A549 (cell line): Measurements from ENCODE around the gene GBA2.

Source experiments
- BHLHE40 ChIP-seq: IDR thresholded peaks from 2 replicates; pipeline ENCODE4 v1.6.1; 2012; ENCODE audit warnings: low read depth, low read length, inconsistent platforms
- CEBPB ChIP-seq, 2 experiments: fragments of >200 bp in 1 of 2; sonication (Bioruptor Twin) in 1 of 2; formaldehyde crosslinking in 1 of 2; IDR thresholded peaks; 2 replicates each; pipeline ENCODE4 v1.6.1; 2012 to 2016
- EP300 ChIP-seq, 2 experiments: fragments of >200 bp; sonication (Bioruptor Twin); formaldehyde crosslinking; IDR thresholded peaks; 2 replicates in 1 of 2; 3 replicates in 1 of 2; pipeline ENCODE4 v1.6.1; 2016 to 2017
- GATA3 ChIP-seq: IDR thresholded peaks from 2 replicates; pipeline ENCODE4 v1.6.1; 2012; ENCODE audit warnings: borderline replicate concordance
- JUN ChIP-seq, 2 experiments: fragments of >200 bp; sonication (Bioruptor Twin); formaldehyde crosslinking; IDR thresholded peaks; 2 replicates in 1 of 2; 3 replicates in 1 of 2; pipeline ENCODE4 v1.6.1; 2016 to 2017
- MYC ChIP-seq: IDR thresholded peaks from 2 replicates; pipeline ENCODE4 v1.6.1; 2012; ENCODE audit warnings: mild to moderate bottlenecking, inconsistent platforms, low read length, improper control_type of control experiment, borderline replicate concordance
- POLR2A ChIP-seq: IDR thresholded peaks from 2 replicates; pipeline ENCODE4 v1.6.1; 2012; ENCODE audit warnings: mild to moderate bottlenecking, low read length
- RAD21 ChIP-seq, 2 experiments: fragments of >200 bp in 1 of 2; sonication (Bioruptor Twin) in 1 of 2; formaldehyde crosslinking in 1 of 2; IDR thresholded peaks in 1 of 2; conservative IDR thresholded peaks in 1 of 2; 2 replicates in 1 of 2; 3 replicates in 1 of 2; pipeline ENCODE4 v1.6.1; 2012 to 2018; ENCODE audit warnings: inconsistent platforms in 1 of 2
- TF ChIP-seq, protein P1 (sequence below): fragments of 450-650 bp; IDR thresholded peaks from 2 replicates; pipeline ENCODE4 v1.6.1; 2014; ENCODE audit warnings: antibody characterized with exemption
- TF ChIP-seq, protein P2 (sequence below): fragments of >200 bp; sonication (Bioruptor Twin); formaldehyde crosslinking; IDR thresholded peaks from 3 replicates; pipeline ENCODE4 v1.5.1; 2016
- TF ChIP-seq, protein P3 (sequence below): fragments of 150-350 bp; IDR thresholded peaks from 2 replicates; pipeline ENCODE4 v1.6.1; 2014; ENCODE audit warnings: low read depth, mild to moderate bottlenecking, low read length

DNA sequence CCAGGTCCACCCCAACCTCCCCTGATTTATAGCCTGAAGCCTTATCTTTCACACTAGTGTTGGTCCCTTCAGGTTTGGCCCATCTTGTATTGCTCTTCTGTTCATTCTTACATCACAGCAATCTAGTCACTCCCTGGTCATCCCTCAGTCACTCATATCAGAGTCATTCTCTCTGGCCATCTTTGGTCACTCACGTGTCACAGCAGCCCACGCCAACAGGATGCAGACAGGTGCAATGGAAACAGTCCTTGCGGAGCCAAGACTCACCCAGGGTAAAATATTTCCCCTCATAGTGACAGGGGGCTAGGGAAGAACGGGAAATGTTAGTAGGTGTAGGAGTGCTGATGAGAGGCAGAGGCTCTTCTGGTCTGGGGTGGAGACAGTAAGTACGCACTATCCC lies 4.4 kb upstream of the GBA2 start:
- TF ChIP-seq, protein P1, sequence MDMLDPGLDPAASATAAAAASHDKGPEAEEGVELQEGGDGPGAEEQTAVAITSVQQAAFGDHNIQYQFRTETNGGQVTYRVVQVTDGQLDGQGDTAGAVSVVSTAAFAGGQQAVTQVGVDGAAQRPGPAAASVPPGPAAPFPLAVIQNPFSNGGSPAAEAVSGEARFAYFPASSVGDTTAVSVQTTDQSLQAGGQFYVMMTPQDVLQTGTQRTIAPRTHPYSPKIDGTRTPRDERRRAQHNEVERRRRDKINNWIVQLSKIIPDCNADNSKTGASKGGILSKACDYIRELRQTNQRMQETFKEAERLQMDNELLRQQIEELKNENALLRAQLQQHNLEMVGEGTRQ, result no peak
- TF ChIP-seq, protein P2, sequence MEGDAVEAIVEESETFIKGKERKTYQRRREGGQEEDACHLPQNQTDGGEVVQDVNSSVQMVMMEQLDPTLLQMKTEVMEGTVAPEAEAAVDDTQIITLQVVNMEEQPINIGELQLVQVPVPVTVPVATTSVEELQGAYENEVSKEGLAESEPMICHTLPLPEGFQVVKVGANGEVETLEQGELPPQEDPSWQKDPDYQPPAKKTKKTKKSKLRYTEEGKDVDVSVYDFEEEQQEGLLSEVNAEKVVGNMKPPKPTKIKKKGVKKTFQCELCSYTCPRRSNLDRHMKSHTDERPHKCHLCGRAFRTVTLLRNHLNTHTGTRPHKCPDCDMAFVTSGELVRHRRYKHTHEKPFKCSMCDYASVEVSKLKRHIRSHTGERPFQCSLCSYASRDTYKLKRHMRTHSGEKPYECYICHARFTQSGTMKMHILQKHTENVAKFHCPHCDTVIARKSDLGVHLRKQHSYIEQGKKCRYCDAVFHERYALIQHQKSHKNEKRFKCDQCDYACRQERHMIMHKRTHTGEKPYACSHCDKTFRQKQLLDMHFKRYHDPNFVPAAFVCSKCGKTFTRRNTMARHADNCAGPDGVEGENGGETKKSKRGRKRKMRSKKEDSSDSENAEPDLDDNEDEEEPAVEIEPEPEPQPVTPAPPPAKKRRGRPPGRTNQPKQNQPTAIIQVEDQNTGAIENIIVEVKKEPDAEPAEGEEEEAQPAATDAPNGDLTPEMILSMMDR, result no peak
- TF ChIP-seq JUN (IDR thresholded peaks at IDR 0.05) (no peak), CEBPB (IDR thresholded peaks at IDR 0.05) (no peak), MYC (no peak), EP300 (IDR thresholded peaks at IDR 0.05) (no peak), POLR2A (no peak), GATA3 (no peak), RAD21 (conservative IDR thresholded peaks at IDR 0.05 in 1 of 2, IDR thresholded peaks at IDR 0.05 in 1 of 2) (no peak), BHLHE40 (no peak)
- TF ChIP-seq, protein P3, sequence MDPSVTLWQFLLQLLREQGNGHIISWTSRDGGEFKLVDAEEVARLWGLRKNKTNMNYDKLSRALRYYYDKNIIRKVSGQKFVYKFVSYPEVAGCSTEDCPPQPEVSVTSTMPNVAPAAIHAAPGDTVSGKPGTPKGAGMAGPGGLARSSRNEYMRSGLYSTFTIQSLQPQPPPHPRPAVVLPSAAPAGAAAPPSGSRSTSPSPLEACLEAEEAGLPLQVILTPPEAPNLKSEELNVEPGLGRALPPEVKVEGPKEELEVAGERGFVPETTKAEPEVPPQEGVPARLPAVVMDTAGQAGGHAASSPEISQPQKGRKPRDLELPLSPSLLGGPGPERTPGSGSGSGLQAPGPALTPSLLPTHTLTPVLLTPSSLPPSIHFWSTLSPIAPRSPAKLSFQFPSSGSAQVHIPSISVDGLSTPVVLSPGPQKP, result no peak
